ENCODE measurements around the gene CLASP2. TPM values are rescaled to one million over a fixed set of nuclear protein-coding genes. Genes with fewer than 3 reads are reported as not detected.

CLASP2 gene
- total RNA-seq, 1 donor from 2014 or later: 52.8 TPM

DNA sequence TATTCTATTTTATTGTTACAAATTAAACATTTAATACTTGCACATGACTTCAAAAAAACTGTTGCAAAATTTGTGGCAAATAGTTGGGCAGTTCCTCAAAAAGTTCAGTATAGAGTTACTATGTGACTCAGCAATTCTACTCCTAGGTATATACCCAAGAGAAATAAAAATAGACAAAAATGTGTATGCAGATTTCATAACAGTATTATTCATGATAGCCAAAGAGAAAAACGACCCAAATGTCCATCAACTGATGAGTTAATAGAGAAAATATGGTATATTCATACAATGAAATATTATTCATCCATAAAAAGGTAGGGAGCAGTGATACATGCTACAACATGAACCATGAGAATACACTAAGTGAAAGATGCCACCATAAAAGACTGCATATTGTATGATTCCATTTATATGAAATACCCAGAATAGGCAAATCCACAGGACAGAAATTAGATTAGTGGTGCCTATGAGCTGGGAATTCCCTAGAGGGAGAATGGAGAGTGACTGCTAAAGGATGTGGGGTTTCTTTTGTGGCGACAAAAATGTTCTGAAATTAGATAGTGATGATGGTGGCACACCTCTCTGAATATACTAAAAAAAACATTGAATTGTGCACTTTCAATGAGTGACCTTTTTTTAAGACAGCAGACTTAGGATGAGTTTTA is 31.6 kb upstream of the CLASP2 start:
- peaks cover 9% of the 10 kb centered on the region for H3K4me1 Mint-ChIP-seq (ENCODE audit: low read depth)
- TF ChIP-seq, protein P1, sequence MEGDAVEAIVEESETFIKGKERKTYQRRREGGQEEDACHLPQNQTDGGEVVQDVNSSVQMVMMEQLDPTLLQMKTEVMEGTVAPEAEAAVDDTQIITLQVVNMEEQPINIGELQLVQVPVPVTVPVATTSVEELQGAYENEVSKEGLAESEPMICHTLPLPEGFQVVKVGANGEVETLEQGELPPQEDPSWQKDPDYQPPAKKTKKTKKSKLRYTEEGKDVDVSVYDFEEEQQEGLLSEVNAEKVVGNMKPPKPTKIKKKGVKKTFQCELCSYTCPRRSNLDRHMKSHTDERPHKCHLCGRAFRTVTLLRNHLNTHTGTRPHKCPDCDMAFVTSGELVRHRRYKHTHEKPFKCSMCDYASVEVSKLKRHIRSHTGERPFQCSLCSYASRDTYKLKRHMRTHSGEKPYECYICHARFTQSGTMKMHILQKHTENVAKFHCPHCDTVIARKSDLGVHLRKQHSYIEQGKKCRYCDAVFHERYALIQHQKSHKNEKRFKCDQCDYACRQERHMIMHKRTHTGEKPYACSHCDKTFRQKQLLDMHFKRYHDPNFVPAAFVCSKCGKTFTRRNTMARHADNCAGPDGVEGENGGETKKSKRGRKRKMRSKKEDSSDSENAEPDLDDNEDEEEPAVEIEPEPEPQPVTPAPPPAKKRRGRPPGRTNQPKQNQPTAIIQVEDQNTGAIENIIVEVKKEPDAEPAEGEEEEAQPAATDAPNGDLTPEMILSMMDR (IDR thresholded peaks at IDR 0.05): no peak
- no peak for DNase-seq (ENCODE audit: low spot score)
- H3K27ac Mint-ChIP-seq (ENCODE audit: unreplicated experiment): peak overlapping the region; percentile 27
- H3K36me3 Mint-ChIP-seq (ENCODE audit: low read depth): peaks cover 2% of the 10 kb centered on the region
- no peaks in the 10 kb centered on the region for H3K27me3 Mint-ChIP-seq (ENCODE audit: low read depth)
- no peak overlapping the region for H3K4me3 Mint-ChIP-seq (ENCODE audit: unreplicated experiment)
- peaks cover 5% of the 10 kb centered on the region for H3K9me3 Mint-ChIP-seq (ENCODE audit: low read depth)

DNA sequence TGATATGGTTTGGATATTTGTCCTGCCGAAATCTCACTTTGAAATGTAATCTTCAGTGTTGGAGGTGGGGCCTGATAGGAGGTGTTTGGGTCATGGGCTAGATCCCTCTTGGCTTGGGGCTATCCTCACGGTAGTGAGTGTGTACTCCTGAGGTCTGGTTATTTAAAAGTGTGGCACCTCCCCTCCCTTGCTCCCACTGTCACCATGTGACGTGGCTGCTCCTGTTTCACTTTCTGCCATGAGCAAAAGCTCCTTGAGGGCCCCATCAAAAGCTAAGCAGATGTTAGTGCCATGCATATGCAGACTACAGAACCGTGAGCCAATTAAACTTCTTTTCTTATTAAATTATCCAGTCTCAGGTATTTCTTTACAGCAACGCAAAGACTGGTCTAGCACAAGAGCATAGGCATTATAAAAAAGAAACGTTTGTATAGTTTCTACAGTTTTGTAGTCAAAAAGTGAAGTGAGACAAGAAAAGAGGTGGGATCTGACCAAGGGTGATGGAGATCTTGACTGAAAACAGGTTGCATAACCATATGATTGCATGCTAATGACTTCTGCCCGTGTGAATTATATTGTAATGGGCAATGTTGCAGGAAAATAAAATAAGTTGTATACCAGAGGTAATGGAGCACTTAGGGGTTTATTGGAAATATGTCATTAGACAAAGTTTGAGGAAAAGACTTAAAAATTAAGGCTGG is 28.5 kb upstream of the CLASP2 start:
- DNase-seq (ENCODE audit: low spot score): no peak
- Mint-ChIP-seq H3K4me1 (ENCODE audit: low read depth) (peaks cover 9% of the 10 kb centered on the region), H3K9me3 (ENCODE audit: low read depth) (no peaks in the 10 kb centered on the region), H3K4me3 (ENCODE audit: unreplicated experiment) (no peak overlapping the region), H3K36me3 (ENCODE audit: low read depth) (no peaks in the 10 kb centered on the region), H3K27ac (ENCODE audit: unreplicated experiment) (no peak overlapping the region), H3K27me3 (ENCODE audit: low read depth) (peaks cover 11% of the 10 kb centered on the region)
- TF ChIP-seq, protein P1 (IDR thresholded peaks at IDR 0.05): no peak

DNA sequence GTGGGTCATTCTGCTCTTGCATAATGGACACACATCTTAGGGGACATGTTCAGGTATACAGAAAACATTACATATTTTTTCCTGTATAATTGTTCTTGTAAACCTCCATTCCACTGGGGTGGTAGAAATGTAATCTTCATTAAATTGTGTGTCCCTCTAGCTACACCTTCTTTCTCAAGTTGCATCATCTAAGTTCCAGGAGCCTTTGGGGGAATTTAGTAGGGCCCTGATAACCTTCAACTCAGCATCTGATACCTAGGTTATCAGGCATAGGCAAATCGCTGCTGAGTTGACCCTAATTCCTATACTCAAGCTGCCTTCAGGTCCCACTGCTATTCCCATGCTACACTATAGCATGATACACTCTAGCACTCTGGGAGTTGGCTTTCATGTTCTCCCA is 19.1 kb upstream of the CLASP2 start:
- H3K4me3 Mint-ChIP-seq (ENCODE audit: unreplicated experiment): no peak overlapping the region
- no peak overlapping the region for H3K27ac Mint-ChIP-seq (ENCODE audit: unreplicated experiment)
- peaks cover 4% of the 10 kb centered on the region for H3K36me3 Mint-ChIP-seq (ENCODE audit: low read depth)
- H3K4me1 Mint-ChIP-seq (ENCODE audit: low read depth): no peaks in the 10 kb centered on the region
- TF ChIP-seq, protein P1 (IDR thresholded peaks at IDR 0.05): no peak
- no peak for DNase-seq (ENCODE audit: low spot score)
- peaks cover 4% of the 10 kb centered on the region for H3K9me3 Mint-ChIP-seq (ENCODE audit: low read depth)
- H3K27me3 Mint-ChIP-seq (ENCODE audit: low read depth): peaks cover 19% of the 10 kb centered on the region

DNA sequence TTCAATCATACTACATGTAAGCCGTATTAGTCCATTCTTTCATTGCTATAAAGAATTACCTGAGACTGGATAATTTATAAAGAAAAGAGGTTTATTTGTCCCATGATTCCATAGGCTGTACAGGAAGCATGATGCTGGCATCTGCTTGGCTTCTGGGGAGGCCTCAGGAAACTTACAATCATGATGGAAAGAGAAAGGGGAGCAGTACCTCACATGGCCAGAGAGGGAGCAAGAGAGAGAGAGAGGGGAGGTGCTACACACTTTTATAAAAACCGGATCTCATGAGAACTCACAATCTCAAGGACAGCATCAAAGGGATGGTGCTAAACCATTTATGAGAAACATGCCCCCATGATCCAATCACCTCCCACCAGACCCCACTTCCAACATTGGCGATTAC is 14.3 kb upstream of the CLASP2 start:
- no peak overlapping the region for H3K4me3 Mint-ChIP-seq (ENCODE audit: unreplicated experiment)
- H3K9me3 Mint-ChIP-seq (ENCODE audit: low read depth): peaks cover 10% of the 10 kb centered on the region

GRCh38 chr3:33729993-33730392 is 11.9 kb upstream of the CLASP2 start:
- no peak overlapping the region for H3K4me3 Mint-ChIP-seq (ENCODE audit: unreplicated experiment)
- TF ChIP-seq, protein P1 (IDR thresholded peaks at IDR 0.05): no peak
- H3K36me3 Mint-ChIP-seq (ENCODE audit: low read depth): peaks cover 4% of the 10 kb centered on the region
- H3K27ac Mint-ChIP-seq (ENCODE audit: unreplicated experiment): no peak overlapping the region
- no peaks in the 10 kb centered on the region for H3K27me3 Mint-ChIP-seq (ENCODE audit: low read depth)
- DNase-seq (ENCODE audit: low spot score): no peak
- no peaks in the 10 kb centered on the region for H3K4me1 Mint-ChIP-seq (ENCODE audit: low read depth)
- peaks cover 10% of the 10 kb centered on the region for H3K9me3 Mint-ChIP-seq (ENCODE audit: low read depth)

More for the DNA sequence above, 14.3 kb upstream of the CLASP2 start:
- Mint-ChIP-seq H3K4me1 (ENCODE audit: low read depth) (no peaks in the 10 kb centered on the region), H3K27me3 (ENCODE audit: low read depth) (peaks cover 9% of the 10 kb centered on the region), H3K27ac (ENCODE audit: unreplicated experiment) (no peak overlapping the region), H3K36me3 (ENCODE audit: low read depth) (peaks cover 5% of the 10 kb centered on the region)
- TF ChIP-seq, protein P1 (IDR thresholded peaks at IDR 0.05): peak; percentile 60
- DNase-seq (ENCODE audit: low spot score): no peak
